Ishikawa (cell line): ENCODE results near the gene NF1.

Source experiments
- CEBPB ChIP-seq: IDR thresholded peaks from 2 replicates; pipeline ENCODE4 v1.6.1; 2012
- CREB1 ChIP-seq: IDR thresholded peaks from 2 replicates; pipeline ENCODE4 v1.6.1; 2012; ENCODE audit warnings: low read depth
- EGR1 ChIP-seq: IDR thresholded peaks from 2 replicates; pipeline ENCODE4 v1.6.1; 2012
- EP300 ChIP-seq: IDR thresholded peaks from 2 replicates; pipeline ENCODE4 v1.6.1; 2012; ENCODE audit warnings: borderline replicate concordance
- FOXM1 ChIP-seq: IDR thresholded peaks from 2 replicates; pipeline ENCODE4 v1.6.1; 2012; ENCODE audit warnings: low read depth, borderline replicate concordance
- NFIC ChIP-seq: IDR thresholded peaks from 2 replicates; pipeline ENCODE4 v1.6.1; 2012
- RAD21 ChIP-seq: IDR thresholded peaks from 2 replicates; pipeline ENCODE4 v1.6.1; 2012; ENCODE audit warnings: low read depth
- TAF1 ChIP-seq: IDR thresholded peaks from 2 replicates; pipeline ENCODE4 v1.6.1; 2012; ENCODE audit warnings: low read depth, mild to moderate bottlenecking
- TCF12 ChIP-seq: IDR thresholded peaks from 2 replicates; pipeline ENCODE4 v1.6.1; 2012; ENCODE audit warnings: low read depth
- TEAD4 ChIP-seq: IDR thresholded peaks from 2 replicates; pipeline ENCODE4 v1.6.1; 2012
- YY1 ChIP-seq: IDR thresholded peaks from 2 replicates; pipeline ENCODE4 v1.6.1; 2012; ENCODE audit warnings: low read depth
- ZBTB7A ChIP-seq: IDR thresholded peaks from 2 replicates; pipeline ENCODE4 v1.6.1; 2012; ENCODE audit warnings: low read depth
- TF ChIP-seq, protein P1 (sequence below): IDR thresholded peaks from 2 replicates; pipeline ENCODE4 v1.6.1; 2012; ENCODE audit warnings: low read depth, mild to moderate bottlenecking
- TF ChIP-seq, protein P2 (sequence below): IDR thresholded peaks from 2 replicates; pipeline ENCODE4 v1.6.1; 2012
- TF ChIP-seq, protein P3 (sequence below): IDR thresholded peaks from 2 replicates; pipeline ENCODE4 v1.6.1; 2012

Gene NF1

DNA sequence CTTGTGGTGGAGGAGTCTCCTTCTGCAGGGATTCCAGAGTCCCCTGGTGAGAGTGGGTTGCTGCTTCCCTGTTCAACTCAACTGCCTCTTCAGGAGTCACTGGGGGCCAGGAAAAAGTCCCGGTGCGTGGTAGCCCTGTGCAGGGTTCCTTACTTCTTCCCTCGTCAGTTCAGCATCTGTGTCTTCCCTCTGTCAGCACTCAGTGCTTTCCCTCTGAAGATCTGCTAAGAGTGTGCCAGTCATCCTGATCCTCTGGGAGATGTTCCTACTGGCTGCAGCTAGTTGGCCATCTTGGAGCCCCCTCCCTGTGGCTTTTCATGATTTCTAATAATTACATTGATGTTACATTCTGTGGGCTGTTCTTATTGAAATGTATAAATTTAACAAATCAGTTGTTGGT lies 36.5 kb downstream of the NF1 start:
- TF ChIP-seq CEBPB = no peak
- TF ChIP-seq TCF12 = no peak
- TF ChIP-seq TAF1 = no peak
- TF ChIP-seq CREB1 = no peak
- TF ChIP-seq, protein P1, sequence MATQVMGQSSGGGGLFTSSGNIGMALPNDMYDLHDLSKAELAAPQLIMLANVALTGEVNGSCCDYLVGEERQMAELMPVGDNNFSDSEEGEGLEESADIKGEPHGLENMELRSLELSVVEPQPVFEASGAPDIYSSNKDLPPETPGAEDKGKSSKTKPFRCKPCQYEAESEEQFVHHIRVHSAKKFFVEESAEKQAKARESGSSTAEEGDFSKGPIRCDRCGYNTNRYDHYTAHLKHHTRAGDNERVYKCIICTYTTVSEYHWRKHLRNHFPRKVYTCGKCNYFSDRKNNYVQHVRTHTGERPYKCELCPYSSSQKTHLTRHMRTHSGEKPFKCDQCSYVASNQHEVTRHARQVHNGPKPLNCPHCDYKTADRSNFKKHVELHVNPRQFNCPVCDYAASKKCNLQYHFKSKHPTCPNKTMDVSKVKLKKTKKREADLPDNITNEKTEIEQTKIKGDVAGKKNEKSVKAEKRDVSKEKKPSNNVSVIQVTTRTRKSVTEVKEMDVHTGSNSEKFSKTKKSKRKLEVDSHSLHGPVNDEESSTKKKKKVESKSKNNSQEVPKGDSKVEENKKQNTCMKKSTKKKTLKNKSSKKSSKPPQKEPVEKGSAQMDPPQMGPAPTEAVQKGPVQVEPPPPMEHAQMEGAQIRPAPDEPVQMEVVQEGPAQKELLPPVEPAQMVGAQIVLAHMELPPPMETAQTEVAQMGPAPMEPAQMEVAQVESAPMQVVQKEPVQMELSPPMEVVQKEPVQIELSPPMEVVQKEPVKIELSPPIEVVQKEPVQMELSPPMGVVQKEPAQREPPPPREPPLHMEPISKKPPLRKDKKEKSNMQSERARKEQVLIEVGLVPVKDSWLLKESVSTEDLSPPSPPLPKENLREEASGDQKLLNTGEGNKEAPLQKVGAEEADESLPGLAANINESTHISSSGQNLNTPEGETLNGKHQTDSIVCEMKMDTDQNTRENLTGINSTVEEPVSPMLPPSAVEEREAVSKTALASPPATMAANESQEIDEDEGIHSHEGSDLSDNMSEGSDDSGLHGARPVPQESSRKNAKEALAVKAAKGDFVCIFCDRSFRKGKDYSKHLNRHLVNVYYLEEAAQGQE = no peak
- no peak for TF ChIP-seq YY1
- no peak for TF ChIP-seq EGR1
- TF ChIP-seq EP300 = no peak
- TF ChIP-seq TEAD4 = no peak
- TF ChIP-seq RAD21 = no peak
- TF ChIP-seq, protein P2, sequence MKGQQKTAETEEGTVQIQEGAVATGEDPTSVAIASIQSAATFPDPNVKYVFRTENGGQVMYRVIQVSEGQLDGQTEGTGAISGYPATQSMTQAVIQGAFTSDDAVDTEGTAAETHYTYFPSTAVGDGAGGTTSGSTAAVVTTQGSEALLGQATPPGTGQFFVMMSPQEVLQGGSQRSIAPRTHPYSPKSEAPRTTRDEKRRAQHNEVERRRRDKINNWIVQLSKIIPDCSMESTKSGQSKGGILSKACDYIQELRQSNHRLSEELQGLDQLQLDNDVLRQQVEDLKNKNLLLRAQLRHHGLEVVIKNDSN = no peak
- TF ChIP-seq ZBTB7A = no peak
- no peak for TF ChIP-seq NFIC
- TF ChIP-seq, protein P3, sequence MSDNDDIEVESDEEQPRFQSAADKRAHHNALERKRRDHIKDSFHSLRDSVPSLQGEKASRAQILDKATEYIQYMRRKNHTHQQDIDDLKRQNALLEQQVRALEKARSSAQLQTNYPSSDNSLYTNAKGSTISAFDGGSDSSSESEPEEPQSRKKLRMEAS = no peak
- TF ChIP-seq FOXM1 = no peak

DNA sequence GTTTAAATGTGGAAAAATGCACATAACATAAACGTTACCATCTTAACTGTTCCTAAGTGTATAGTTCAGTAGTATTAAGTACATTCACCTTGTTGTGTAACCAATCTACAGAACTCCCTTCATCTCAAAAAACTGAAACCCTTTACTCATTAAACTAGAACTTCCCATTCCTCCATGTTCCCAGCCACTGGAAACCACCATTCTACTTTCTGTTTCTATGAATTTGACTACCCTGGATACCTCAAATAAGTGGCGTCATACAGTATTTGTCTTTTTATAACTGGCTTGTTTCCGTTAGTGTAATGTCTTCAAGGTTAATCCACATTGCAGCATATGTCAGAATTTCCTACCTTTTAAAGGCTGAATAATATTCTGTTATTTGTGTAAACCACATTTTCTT lies 38.2 kb downstream of the NF1 start:
- TF ChIP-seq, protein P2 = no peak
- TF ChIP-seq, protein P3 = no peak
- TF ChIP-seq NFIC = no peak
- TF ChIP-seq RAD21 = no peak
- TF ChIP-seq TCF12 = no peak
- TF ChIP-seq, protein P1 = no peak
- no peak for TF ChIP-seq ZBTB7A
- no peak for TF ChIP-seq TEAD4
- TF ChIP-seq TAF1 = no peak

DNA sequence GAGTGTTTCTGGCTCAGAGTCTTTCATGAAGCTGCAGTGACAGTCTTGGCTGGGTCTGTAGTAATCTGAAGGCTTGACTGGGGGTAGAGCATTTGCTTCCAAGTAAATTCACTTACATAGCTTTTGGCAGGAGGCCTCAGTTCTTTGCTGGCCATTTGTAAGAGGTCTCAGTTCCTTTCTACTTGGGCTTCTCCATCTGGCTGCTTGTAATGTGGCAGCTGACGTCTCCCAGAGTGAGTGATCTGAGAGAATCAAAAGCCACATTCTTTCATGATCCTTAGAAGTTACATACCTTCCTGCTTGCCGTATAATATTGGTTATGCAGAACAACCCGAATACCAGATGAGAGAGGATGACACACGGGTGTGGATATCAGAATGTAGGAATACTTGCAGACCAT lies 39.8 kb downstream of the NF1 start:
- TF ChIP-seq NFIC (no peak), TAF1 (no peak), ZBTB7A (no peak), YY1 (no peak)
- TF ChIP-seq, protein P2 = no peak

DNA sequence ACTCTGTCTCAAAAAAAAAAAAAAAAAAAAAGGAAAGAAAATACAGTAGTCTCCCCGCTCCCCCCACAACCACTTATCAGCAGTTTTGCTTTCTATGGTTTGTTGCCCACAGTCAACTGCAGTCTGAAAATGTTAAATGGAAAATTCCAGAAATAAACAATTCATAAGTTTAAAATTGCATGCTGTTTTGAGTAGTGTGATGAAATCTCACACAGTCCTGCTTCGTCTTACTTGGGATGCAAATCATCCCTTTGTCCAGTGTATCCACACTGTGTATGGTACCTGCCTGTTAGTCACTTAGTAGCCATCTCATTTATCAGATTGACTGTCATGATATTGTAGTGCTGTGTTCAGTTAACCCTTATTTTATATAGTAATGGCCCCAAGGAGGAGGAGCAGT lies 41.5 kb downstream of the NF1 start:
- TF ChIP-seq TEAD4 = no peak
- no peak for TF ChIP-seq NFIC
- TF ChIP-seq, protein P2 = no peak

DNA sequence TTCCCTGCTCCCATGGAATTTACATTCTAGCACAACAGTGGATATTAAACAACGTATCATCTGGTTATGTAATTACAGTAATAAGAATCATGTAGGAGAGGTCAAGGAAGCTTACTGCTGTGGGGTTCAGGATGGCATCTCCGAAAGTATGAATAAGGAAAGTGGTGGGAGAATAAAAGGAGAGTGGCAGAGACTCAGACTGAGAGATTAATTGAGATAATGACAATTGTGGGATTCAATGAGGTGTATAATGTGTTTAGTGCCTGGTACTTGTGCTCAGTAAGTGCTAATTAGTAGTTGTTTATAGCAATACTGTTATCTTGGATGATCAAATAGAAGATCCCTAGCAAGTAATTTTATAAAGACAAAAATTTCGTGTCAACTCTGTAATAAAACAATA lies 45.3 kb downstream of the NF1 start:
- TF ChIP-seq CREB1 = no peak
- no peak for TF ChIP-seq TAF1
- TF ChIP-seq, protein P2 = no peak

DNA sequence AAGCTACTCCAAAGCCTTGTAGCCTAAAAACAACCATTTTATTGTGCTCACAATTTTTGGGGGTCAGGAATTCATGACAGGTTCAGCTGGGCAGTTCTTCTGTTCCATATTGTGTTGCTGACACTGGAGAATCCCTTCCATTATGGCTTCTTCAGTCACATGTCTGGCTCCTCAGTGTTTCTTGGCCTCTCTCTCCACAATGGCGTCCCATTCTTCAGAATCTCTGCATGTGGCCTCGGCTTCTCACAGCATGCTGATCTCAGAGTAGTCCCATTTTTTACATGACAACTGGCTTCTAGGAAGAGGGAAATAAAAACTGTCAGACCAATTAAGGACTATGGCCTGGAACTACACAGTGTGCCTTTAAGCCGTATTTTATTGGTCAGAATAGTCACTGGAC lies 49.7 kb downstream of the NF1 start:
- TF ChIP-seq EP300 (no peak), NFIC (no peak), CREB1 (no peak), CEBPB (no peak), TAF1 (no peak), EGR1 (no peak), TCF12 (no peak), YY1 (no peak)
- TF ChIP-seq, protein P1 = no peak
- TF ChIP-seq, protein P3 = no peak
- TF ChIP-seq, protein P2 = no peak
